ENCODE results near the gene FMNL2. TPM values are rescaled to one million over a fixed set of nuclear protein-coding genes. Genes with fewer than 3 reads are reported as not detected.
"Not testable (repeated sequence)": the region's sequence is repeated elsewhere in the genome, so short reads cannot be mapped to it uniquely, and the experiment has no call there.

The FMNL2 gene
- under 1 TPM; 0.46 to 0.64 TPM for total RNA-seq

DNA sequence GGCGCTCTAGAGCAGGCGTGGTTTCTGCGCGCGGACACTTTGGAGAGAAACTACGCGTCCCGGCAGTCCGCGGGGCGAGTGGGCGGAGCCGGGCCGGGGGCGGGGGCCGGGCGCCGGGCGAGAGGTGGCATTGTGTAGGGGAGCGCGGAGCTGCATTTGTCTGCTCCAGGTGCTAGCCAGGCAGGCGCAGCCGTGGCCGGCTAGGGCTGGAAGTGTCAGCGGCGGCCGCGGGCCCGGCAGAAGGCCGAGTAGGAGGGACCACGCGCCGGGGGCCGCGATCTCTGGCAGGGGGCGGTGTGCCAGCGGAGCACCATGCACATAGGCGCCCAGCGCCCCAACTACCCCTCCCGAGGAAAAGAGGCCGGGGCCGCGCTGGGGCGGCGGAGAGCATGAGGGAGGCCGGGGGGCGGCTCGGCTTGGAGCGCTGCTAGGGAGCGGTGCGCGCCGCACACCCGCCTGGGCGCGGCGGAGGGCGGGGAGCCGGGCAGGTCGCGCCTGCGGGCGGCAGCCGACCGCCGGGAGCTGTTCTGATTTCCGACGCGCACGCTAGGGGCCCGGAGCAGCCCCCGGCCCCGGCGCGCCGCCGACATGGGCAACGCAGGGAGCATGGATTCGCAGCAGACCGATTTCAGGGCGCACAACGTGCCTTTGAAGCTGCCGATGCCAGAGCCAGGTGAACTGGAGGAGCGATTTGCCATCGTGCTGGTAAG lies at the start of gene FMNL2:
Gene FMNL2 (plus strand): TSS at position 159 of the 710 bp plus-strand sequence.
- Mint-ChIP-seq H3K27ac (no peak within 1 kb of the TSS), H3K27me3 (peaks cover 53% of the 10 kb centered on the region), H3K36me3 (ENCODE audit: low read depth) (no peaks in the 10 kb centered on the region), H3K9me3 (no peaks in the 10 kb centered on the region), H3K4me3 (peak within 1 kb of the TSS; percentile 75), H3K4me1 (peaks cover 10% of the 10 kb centered on the region)
- DNase-seq = peak; percentile 55
- POLR2A ChIA-PET = interaction anchor here (0.5 kb wide), 1 partner anchor 674 kb away, joined by 3 read pairs; no protein-coding TSS in a partner anchor
- CTCF ChIA-PET = no interaction called here

DNA sequence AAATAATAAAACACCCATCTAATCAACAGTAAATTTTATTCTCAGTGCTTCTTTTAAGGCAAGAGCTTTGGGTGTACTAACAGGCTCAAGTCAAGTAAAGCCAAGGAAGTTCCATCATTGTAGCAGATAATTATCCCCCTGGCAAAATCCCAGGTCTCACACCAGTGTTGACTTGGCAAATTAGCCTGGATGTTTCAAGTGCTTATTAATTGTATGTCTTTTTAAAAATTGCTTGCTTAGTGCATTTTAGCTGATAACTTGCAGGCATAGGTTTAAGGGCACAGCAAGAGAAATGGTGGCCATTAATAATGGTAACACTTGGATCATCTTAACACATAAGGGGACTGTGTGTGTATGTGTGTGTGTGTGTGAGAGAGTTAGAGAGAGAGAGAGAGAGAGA lies 42.0 kb upstream of the FMNL2 start:
- no peaks in the 10 kb centered on the region for H3K27me3 Mint-ChIP-seq
- H3K4me1 Mint-ChIP-seq = no peaks in the 10 kb centered on the region
- CTCF ChIA-PET = no interaction called here
- POLR2A ChIA-PET = no interaction called here
- no peak for DNase-seq
- no peaks in the 10 kb centered on the region for H3K36me3 Mint-ChIP-seq (ENCODE audit: low read depth)
- H3K4me3 Mint-ChIP-seq = no peak overlapping the region
- no peaks in the 10 kb centered on the region for H3K9me3 Mint-ChIP-seq
- no peak overlapping the region for H3K27ac Mint-ChIP-seq

DNA sequence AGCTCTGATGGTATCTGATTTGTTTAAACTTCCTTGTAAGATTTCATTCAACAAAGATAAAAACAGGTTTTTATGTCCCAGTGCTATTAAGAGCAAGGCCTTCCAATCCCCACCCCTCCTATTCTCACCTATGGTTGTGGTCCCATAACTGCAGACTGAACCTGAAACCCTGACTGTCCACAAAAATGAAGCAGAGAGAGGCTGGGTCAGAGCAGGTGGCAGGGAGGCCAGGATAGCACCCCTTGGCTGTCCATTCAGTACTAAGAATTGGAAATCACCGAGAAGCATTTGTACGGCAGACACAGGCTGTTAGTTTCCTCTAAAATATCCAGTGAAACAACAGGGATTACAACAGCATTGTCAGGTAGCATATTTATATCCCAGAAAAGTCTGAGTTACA lies 37.3 kb upstream of the FMNL2 start:
- no peak overlapping the region for H3K27ac Mint-ChIP-seq
- ChIA-PET POLR2A (no interaction called here), CTCF (no interaction called here)
- DNase-seq = no peak
- no peak overlapping the region for H3K4me3 Mint-ChIP-seq
- no peaks in the 10 kb centered on the region for H3K36me3 Mint-ChIP-seq (ENCODE audit: low read depth)
- H3K4me1 Mint-ChIP-seq = no peaks in the 10 kb centered on the region
- peaks cover 3% of the 10 kb centered on the region for H3K27me3 Mint-ChIP-seq
- H3K9me3 Mint-ChIP-seq = no peaks in the 10 kb centered on the region

DNA sequence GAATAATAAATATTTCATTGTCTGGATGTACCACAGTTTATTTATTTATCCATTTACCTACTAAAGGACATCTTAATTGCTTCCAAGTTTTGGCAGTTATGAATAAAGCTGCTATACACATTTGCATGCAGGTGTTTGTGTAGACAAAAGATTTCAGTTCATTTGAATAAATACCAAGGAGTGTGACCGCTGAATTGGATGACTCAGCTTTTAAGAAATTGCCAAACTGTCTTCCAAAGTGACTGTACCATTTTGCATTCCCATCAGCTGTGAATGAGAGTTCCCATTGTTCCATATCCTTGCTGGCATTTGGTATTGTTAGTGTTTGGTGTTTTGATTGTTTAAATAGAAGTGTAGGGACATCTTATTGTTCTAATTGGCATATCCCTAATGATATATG lies 36.2 kb upstream of the FMNL2 start:
- Mint-ChIP-seq H3K9me3 (no peaks in the 10 kb centered on the region), H3K4me3 (no peak overlapping the region), H3K27me3 (peaks cover 3% of the 10 kb centered on the region), H3K27ac (no peak overlapping the region), H3K4me1 (no peaks in the 10 kb centered on the region), H3K36me3 (ENCODE audit: low read depth) (no peaks in the 10 kb centered on the region)
- no peak for DNase-seq
- ChIA-PET POLR2A (no interaction called here), CTCF (no interaction called here)

DNA sequence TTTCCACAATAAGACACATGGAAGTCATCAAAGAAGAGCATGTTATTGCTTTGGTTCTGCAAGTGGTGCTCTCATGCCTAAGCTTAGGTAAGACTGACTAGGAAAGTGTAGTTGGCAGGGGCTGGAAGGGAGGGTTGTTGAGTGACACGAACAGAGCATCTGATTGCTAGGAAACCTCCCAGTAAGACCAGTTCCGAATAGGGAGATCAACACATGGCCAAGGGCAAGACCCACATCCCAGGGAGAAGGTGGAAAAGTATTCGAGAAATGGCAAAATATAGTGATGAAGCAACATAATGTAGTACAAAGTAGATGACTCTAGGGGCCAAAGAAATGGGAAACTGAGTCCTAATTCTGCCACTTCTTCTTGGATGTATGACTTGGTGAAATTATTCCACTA lies 33.8 kb upstream of the FMNL2 start:
- no peaks in the 10 kb centered on the region for H3K36me3 Mint-ChIP-seq (ENCODE audit: low read depth)
- POLR2A ChIA-PET = no interaction called here

DNA sequence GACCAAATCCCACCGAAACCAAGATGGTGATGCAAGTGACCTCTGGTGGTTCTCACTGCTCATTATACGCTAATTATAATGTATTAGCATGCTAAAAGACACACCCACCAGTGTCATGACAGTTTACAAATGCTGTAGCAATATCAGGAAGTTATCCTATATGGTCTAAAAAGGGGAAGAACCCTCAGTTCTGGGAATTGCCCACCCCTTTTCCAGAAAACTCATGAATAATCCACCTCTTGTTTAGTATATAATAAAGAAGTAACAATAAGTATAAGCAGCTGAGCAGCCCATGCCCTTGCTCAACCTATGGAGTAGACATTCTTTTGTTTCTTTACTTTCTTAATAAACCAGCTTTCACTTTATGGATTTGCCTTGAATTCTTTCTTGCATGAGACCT lies 31.0 kb upstream of the FMNL2 start:
- CTCF ChIA-PET = no interaction called here
- H3K4me3 Mint-ChIP-seq = no peak overlapping the region
- H3K27me3 Mint-ChIP-seq = no peaks in the 10 kb centered on the region
- no peak overlapping the region for H3K27ac Mint-ChIP-seq
- no peaks in the 10 kb centered on the region for H3K4me1 Mint-ChIP-seq
- POLR2A ChIA-PET = no interaction called here
- no peak for DNase-seq
- no peaks in the 10 kb centered on the region for H3K9me3 Mint-ChIP-seq
- no peaks in the 10 kb centered on the region for H3K36me3 Mint-ChIP-seq (ENCODE audit: low read depth)

More for the DNA sequence above, 33.8 kb upstream of the FMNL2 start:
- Mint-ChIP-seq H3K4me3 (no peak overlapping the region), H3K9me3 (no peaks in the 10 kb centered on the region), H3K27ac (no peak overlapping the region), H3K4me1 (no peaks in the 10 kb centered on the region), H3K27me3 (peaks cover 3% of the 10 kb centered on the region)
- DNase-seq = no peak
- CTCF ChIA-PET = no interaction called here

DNA sequence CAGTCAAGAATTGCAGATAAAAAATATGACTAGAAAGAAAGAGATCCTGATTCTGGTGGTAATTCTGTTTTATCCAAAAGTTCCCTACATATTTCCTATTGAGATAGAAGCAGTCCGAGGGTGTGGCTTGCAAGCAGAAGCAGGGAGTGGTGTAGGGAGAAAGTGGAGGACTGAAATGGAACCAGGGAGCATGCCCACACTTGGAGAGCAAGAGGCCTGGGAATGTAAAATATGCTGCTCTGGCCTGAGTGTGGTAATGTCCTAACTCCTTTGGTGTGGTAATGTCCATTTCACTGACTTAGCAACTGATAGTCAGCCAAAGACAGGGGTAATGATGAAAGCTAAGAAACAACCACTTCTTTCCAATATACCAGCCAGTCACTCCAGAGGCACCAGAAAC lies 30.1 kb upstream of the FMNL2 start:
- ChIA-PET CTCF (no interaction called here), POLR2A (no interaction called here)
- H3K36me3 Mint-ChIP-seq (ENCODE audit: low read depth) = no peaks in the 10 kb centered on the region
- no peaks in the 10 kb centered on the region for H3K27me3 Mint-ChIP-seq
- no peak overlapping the region for H3K4me3 Mint-ChIP-seq
- H3K9me3 Mint-ChIP-seq = no peaks in the 10 kb centered on the region
- no peak for DNase-seq
- H3K4me1 Mint-ChIP-seq = no peaks in the 10 kb centered on the region
- H3K27ac Mint-ChIP-seq = no peak overlapping the region

DNA sequence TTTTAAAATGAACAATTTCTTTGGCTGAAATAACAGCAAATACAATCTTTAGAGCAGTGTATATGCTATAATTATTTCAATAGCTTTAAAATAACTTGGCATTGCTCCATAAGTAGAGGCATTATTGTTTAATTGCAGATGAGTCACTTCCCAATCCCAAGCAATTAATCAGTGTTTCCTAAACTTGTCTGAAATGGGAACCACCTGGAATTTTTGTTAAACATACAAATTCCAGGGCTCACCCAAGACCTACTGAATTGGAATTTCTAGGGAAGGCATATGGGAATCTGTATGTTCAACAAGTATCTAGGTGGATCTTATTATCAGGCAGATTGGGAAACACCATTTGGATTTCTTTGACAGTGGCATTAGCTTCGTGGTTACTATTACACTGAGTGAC lies 27.1 kb upstream of the FMNL2 start:
- ChIA-PET CTCF (no interaction called here), POLR2A (no interaction called here)
- Mint-ChIP-seq H3K27ac (no peak overlapping the region), H3K9me3 (no peaks in the 10 kb centered on the region), H3K36me3 (ENCODE audit: low read depth) (no peaks in the 10 kb centered on the region), H3K4me3 (no peak overlapping the region), H3K27me3 (no peaks in the 10 kb centered on the region), H3K4me1 (no peaks in the 10 kb centered on the region)
- DNase-seq = no peak

DNA sequence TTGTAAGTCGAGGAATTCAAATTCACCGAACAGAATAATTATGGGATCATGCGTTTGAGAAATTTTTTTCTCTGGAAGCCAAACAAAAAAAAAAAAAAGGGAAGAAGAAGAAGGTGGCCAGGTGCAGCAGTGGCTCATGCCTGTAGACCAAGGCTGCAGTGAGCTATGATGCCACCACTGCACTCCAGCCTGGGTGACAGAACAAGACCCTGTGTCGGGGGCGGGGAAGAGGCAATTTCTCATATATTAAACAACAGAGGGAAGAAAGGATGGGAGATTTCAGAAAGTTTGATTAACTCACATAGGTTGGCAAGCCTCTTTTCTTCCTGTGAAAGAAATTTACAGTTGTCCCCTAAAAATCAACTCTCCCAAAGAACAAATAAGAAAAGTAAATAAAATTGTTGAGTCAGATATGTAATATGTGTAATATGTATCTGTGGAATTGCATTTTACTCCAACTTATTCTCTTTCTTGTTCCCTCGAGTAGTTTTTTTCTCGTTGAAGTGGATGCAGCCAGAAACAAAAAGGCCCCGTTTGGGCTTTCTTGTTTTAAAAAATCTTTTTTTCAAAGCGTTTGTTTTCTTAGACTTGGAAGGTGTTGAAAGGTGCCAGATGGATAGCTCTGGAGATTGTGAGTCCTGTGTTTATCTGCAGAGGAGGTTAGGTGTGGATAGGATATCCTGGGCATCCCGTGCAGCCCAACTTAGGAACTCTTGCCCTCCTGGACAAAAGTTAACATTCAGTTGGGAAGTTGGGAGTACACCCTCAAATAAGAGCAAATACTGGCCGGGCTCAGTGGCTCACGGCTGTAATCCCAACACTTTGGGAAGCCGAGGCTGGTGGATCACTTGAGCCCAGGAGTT lies 25.4 kb upstream of the FMNL2 start:
- Mint-ChIP-seq H3K27ac (no peak overlapping the region), H3K36me3 (ENCODE audit: low read depth) (no peaks in the 10 kb centered on the region), H3K27me3 (peaks cover 2% of the 10 kb centered on the region), H3K4me1 (no peaks in the 10 kb centered on the region), H3K9me3 (no peaks in the 10 kb centered on the region), H3K4me3 (no peak overlapping the region)
- no peak for DNase-seq
- ChIA-PET CTCF (no interaction called here), POLR2A (no interaction called here)

DNA sequence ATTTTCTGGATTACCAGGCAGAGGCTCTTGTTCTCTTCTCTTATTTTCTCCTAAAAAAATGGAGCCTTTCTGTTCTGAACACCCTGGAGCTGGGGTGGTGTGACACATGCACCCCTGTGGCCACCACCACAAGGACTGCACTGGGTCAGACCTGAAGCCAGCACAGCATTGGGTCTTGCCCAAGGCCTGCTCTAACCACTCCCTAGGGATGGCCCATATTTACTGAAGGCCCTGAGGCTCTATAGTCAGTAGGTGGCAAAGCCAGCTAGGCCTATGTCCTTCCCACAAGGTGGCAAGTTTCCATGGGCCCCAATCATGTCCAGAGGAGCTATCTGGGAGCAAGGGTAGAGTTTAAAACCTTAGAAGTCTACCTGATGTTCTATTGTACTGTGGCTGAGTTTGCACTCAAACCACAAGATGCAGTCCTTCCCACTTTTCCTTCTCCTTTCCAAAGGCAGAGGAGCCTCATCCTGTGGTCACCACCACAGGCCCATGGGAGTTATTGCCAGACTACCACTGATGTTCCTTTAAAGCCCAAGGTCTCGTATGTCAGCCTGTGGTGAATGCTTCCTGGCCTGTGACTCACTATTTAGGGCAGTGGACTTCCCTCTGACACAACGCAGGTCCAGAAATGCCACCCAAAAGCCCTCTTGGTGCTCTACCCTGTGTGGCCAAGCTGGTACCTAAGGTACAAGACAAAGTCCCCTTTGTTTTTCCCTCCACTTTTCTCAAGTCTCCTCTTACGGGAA lies 15.0 kb upstream of the FMNL2 start:
- no peaks in the 10 kb centered on the region for H3K9me3 Mint-ChIP-seq
- CTCF ChIA-PET = interaction anchor here (0.9 kb wide), 1 partner anchor 135 kb away, joined by 3 read pairs; no protein-coding TSS in a partner anchor
- H3K4me3 Mint-ChIP-seq = no peak overlapping the region
- POLR2A ChIA-PET = no interaction called here
- H3K36me3 Mint-ChIP-seq (ENCODE audit: low read depth) = no peaks in the 10 kb centered on the region
- H3K27ac Mint-ChIP-seq = no peak overlapping the region
- no peak for DNase-seq
- H3K27me3 Mint-ChIP-seq = peaks cover 13% of the 10 kb centered on the region
- H3K4me1 Mint-ChIP-seq = no peaks in the 10 kb centered on the region

DNA sequence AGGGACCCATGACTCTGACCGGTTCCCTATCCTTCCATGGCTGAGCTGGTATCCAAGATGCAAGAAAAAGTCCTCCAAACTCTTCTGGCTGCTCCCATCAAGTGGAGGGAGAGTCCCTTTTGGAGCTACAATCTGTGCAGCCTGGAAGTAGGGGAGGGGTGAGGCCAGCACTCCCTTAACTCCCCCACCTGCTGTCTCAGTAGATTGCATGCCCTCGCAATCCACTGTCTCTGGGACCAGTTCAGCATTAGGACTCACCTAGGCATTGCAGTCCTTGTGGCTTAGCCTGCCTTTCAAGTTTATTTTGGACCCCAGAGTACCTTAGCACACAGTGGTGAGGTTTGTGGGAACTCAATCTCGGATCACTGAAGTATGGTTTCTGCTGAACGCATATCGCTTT lies 14.2 kb upstream of the FMNL2 start:
- H3K36me3 Mint-ChIP-seq (ENCODE audit: low read depth) = no peaks in the 10 kb centered on the region
- no peaks in the 10 kb centered on the region for H3K9me3 Mint-ChIP-seq
- no peak overlapping the region for H3K4me3 Mint-ChIP-seq
- H3K4me1 Mint-ChIP-seq = no peaks in the 10 kb centered on the region
- POLR2A ChIA-PET = no interaction called here
- peaks cover 13% of the 10 kb centered on the region for H3K27me3 Mint-ChIP-seq
- CTCF ChIA-PET = interaction anchor here (0.9 kb wide), 1 partner anchor 134 kb away, joined by 3 read pairs; no protein-coding TSS in a partner anchor
- no peak overlapping the region for H3K27ac Mint-ChIP-seq
- no peak for DNase-seq

DNA sequence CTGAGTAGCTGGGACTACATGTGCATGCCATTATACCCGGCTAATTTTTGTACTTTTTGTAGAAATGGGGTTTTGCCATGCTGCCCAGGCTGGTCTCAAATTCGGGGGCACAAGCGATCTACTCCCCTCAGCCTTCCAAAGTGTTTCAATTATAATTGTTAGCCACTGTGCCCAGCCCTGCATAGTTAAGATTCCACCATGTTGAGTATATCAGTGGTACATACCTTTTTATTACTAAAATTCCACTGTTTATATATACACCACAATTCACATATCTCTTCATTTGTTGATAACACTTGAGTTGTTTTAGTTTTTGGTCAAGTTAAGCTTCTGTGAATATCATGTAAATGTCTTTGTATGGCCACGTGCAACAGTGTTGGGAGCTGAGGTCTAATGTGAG lies 12.8 kb upstream of the FMNL2 start:
- H3K36me3 Mint-ChIP-seq (ENCODE audit: low read depth) = no peaks in the 10 kb centered on the region
- H3K4me1 Mint-ChIP-seq = no peaks in the 10 kb centered on the region
- CTCF ChIA-PET = no interaction called here

DNA sequence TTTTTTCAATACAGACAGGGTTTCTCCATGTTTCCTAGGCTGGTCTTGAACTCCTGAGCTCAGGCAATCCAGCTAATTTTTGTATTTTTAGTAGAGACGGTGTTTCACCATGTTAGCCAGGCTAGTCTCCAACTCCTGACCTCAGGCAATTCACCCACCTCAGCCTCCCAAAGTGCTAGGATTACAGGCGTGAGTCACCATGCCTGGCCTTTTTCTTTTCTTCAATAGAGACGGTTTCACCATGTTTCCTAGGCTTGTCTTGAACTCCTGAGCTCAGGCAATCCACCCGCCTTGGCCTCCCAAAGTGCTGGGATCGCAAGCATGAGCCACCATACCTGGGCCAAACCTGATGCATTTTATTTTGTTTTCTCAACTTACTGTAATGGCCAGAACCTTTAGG lies 9.8 kb upstream of the FMNL2 start:
- H3K4me3 Mint-ChIP-seq; H3K4me1 Mint-ChIP-seq; H3K27me3 Mint-ChIP-seq; DNase-seq; H3K27ac Mint-ChIP-seq; H3K9me3 Mint-ChIP-seq; POLR2A ChIA-PET; H3K36me3 Mint-ChIP-seq (ENCODE audit: low read depth): not testable (repeated sequence)
- CTCF ChIA-PET = interaction anchor here (0.6 kb wide), 1 partner anchor 36 kb away, joined by 3 read pairs; no protein-coding TSS in a partner anchor

More for the DNA sequence above, 12.8 kb upstream of the FMNL2 start:
- POLR2A ChIA-PET = no interaction called here
- peaks cover 13% of the 10 kb centered on the region for H3K27me3 Mint-ChIP-seq
- H3K4me3 Mint-ChIP-seq = no peak overlapping the region
- H3K9me3 Mint-ChIP-seq = no peaks in the 10 kb centered on the region
- H3K27ac Mint-ChIP-seq = no peak overlapping the region
- no peak for DNase-seq

Measured in activated CD4-positive, alpha-beta T cell treated with anti-CD3 and anti-CD28 coated beads, Interleukin-2, amount 10 ng/mL, durations not matched to agents 7 days and 5 days (primary cell).